ENCODE results near the gene IFI27L2.

Gene IFI27L2

GRCh38 chr14:94126800-94127199, 2.6 kb downstream of the IFI27L2 start:
- in situ Hi-C loops (cut with MboI; ENCODE audit: low sequenced_read_pairs, unreplicated experiment): loop anchor here (10.0 kb wide), 1 partner anchor 192 kb away; no protein-coding TSS in a partner anchor
- no peak for DNase-seq (ENCODE audit: low spot score)
- TF ChIP-seq, protein P1, sequence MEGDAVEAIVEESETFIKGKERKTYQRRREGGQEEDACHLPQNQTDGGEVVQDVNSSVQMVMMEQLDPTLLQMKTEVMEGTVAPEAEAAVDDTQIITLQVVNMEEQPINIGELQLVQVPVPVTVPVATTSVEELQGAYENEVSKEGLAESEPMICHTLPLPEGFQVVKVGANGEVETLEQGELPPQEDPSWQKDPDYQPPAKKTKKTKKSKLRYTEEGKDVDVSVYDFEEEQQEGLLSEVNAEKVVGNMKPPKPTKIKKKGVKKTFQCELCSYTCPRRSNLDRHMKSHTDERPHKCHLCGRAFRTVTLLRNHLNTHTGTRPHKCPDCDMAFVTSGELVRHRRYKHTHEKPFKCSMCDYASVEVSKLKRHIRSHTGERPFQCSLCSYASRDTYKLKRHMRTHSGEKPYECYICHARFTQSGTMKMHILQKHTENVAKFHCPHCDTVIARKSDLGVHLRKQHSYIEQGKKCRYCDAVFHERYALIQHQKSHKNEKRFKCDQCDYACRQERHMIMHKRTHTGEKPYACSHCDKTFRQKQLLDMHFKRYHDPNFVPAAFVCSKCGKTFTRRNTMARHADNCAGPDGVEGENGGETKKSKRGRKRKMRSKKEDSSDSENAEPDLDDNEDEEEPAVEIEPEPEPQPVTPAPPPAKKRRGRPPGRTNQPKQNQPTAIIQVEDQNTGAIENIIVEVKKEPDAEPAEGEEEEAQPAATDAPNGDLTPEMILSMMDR (IDR thresholded peaks at IDR 0.05; ENCODE audit: borderline replicate concordance, control extremely low read depth, extremely low read depth, insufficient read depth, missing control alignments): no peak

DNA sequence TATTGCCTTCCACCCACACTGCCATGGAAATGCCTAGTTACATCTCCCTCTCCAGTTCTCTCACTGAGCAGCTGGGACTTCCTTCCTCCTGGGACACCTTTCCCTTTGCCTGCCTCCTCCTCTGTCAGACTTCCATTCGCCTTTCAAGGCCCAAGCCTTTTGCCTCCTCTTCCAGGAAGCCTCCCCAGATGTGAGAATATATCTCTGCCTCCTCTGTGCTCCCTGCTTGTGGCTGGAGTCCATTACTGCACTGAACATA, 3.1 kb downstream of the IFI27L2 start:
- TF ChIP-seq, protein P1 (IDR thresholded peaks at IDR 0.05; ENCODE audit: borderline replicate concordance, control extremely low read depth, extremely low read depth, insufficient read depth, missing control alignments): no peak
- in situ Hi-C loops (cut with MboI; ENCODE audit: low sequenced_read_pairs, unreplicated experiment): loop anchor here (10.0 kb wide), 1 partner anchor 192 kb away; no protein-coding TSS in a partner anchor
- DNase-seq (ENCODE audit: low spot score): no peak

- TF ChIP-seq, protein P1 (IDR thresholded peaks at IDR 0.05; ENCODE audit: borderline replicate concordance, control extremely low read depth, extremely low read depth, insufficient read depth, missing control alignments): no peak
- DNase-seq (ENCODE audit: low spot score): no peak
- in situ Hi-C loops (cut with MboI; ENCODE audit: low sequenced_read_pairs, unreplicated experiment): loop anchor here (10.0 kb wide), 1 partner anchor 191 kb away; no protein-coding TSS in a partner anchor
Observed at GRCh38 chr14:94125659-94126418, 3.6 kb downstream of the IFI27L2 start.

- TF ChIP-seq, protein P1 (IDR thresholded peaks at IDR 0.05; ENCODE audit: borderline replicate concordance, control extremely low read depth, extremely low read depth, insufficient read depth, missing control alignments): no peak
- in situ Hi-C loops (cut with MboI; ENCODE audit: low sequenced_read_pairs, unreplicated experiment): loop anchor here (10.0 kb wide), 1 partner anchor 190 kb away; no protein-coding TSS in a partner anchor
- DNase-seq (ENCODE audit: low spot score): no peak
Observed at GRCh38 chr14:94124582-94125377, 4.6 kb downstream of the IFI27L2 start.

- in situ Hi-C loops (cut with MboI; ENCODE audit: low sequenced_read_pairs, unreplicated experiment): loop anchor here (10.0 kb wide), 1 partner anchor 189 kb away; no protein-coding TSS in a partner anchor
- TF ChIP-seq, protein P1 (IDR thresholded peaks at IDR 0.05; ENCODE audit: borderline replicate concordance, control extremely low read depth, extremely low read depth, insufficient read depth, missing control alignments): no peak
- DNase-seq (ENCODE audit: low spot score): no peak
Observed at GRCh38 chr14:94123868-94124267, 5.5 kb downstream of the IFI27L2 start.

DNA sequence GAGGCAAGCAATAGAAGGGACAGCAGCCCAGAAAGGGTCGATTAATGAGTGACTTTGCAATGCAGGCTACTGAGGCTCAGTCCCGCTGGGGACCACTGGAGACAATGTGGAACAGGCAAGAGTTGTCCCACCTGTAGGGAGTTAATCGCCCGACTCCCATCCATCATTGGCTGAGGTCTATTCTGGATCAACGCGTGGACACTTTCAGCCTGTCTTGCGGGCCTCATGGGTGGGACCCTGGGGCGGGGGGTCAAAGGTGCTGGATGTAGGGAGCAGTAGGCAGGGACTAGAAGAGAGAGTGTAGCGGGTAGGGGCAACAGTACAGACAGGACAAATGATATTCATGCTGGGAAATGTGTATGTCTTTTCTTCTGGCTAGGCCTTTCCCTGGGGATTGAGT, 6.1 kb downstream of the IFI27L2 start:
- in situ Hi-C loops (cut with MboI; ENCODE audit: low sequenced_read_pairs, unreplicated experiment): loop anchor here (10.0 kb wide), 1 partner anchor 188 kb away; no protein-coding TSS in a partner anchor
- DNase-seq (ENCODE audit: low spot score): no peak
- TF ChIP-seq, protein P1 (IDR thresholded peaks at IDR 0.05; ENCODE audit: borderline replicate concordance, control extremely low read depth, extremely low read depth, insufficient read depth, missing control alignments): no peak

Data from GM13976 (cell line).